ENCODE results near the gene GFER.

DNA sequence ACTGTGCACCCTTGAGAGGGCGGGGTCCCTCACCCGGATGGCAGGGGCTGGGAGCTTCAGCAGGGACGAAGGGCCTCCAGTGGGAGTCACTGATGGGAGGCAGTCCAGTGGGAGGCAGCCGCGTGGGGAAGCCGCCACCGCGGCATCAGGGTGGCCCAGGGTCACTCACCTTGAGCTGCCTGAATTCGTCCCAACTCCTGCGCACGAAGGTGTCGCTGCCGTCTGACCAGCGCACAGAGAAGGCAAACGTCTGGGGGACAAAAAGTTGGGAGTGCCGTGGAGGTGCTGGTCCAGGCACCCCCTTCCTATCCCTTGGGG is 3.3 kb upstream of the GFER start:
- TF ChIP-seq POLR2A (IDR thresholded peaks at IDR 0.05) (no peak), CTCF (IDR thresholded peaks at IDR 0.05) (no peak), POLR2AphosphoS5 (IDR thresholded peaks at IDR 0.05) (no peak)
